CD14-positive monocyte (primary cell): ENCODE data around the gene EIF3B. TPM values are rescaled to one million over a fixed set of nuclear protein-coding genes. Genes with fewer than 3 reads are reported as not detected.
"Not testable (repeated sequence)": the region's sequence is repeated elsewhere in the genome, so short reads cannot be mapped to it uniquely, and the experiment has no call there.

Experiments
- DNase-seq, 3 donors: peaks; one replicate each; pipeline ENCODE4 v3.0.0-alpha.2; 2011 to 2022
- H2AFZ ChIP-seq: 2 replicates; pipeline ENCODE4 v1.6.0; 2012; ENCODE audit warnings: mild to moderate bottlenecking, low read depth, low read length, inconsistent platforms; ENCODE audit not compliant: insufficient read depth, poor library complexity, severe bottlenecking
- H3K27ac ChIP-seq, 2 donors: 1 replicate in 1 of 2; 2 replicates in 1 of 2; pipeline ENCODE4 v1.5.1; 2012 to 2013; ENCODE audit warnings: low read length in 2 of 2, control low read depth in 1 of 2, inconsistent platforms in 1 of 2, low read depth in 1 of 2, mild to moderate bottlenecking in 1 of 2
- H3K27me3 ChIP-seq, 2 donors: one replicate each; pipeline versions ENCODE4 v1.6.0 to v1.6.1; 2011 to 2013; ENCODE audit warnings: low read length in 2 of 2; ENCODE audit not compliant: control insufficient read depth in 2 of 2, insufficient read depth in 2 of 2
- H3K36me3 ChIP-seq, 2 donors: replicated peaks in 1 of 2; 1 replicate in 1 of 2; 2 replicates in 1 of 2; pipeline versions ENCODE4 v1.5.1 to v1.6.1; 2012 to 2013; ENCODE audit warnings: low read length in 2 of 2, control low read depth in 1 of 2, inconsistent platforms in 1 of 2, mild to moderate bottlenecking in 1 of 2; ENCODE audit not compliant: insufficient read depth in 2 of 2, control insufficient read depth in 1 of 2
- H3K4me1 ChIP-seq, 2 donors: 1 replicate in 1 of 2; 2 replicates in 1 of 2; pipeline versions ENCODE4 v1.5.1 to v1.6.1; 2012 to 2013; ENCODE audit warnings: low read length in 2 of 2, control low read depth in 1 of 2, inconsistent platforms in 1 of 2, mild to moderate bottlenecking in 1 of 2, moderate library complexity in 1 of 2; ENCODE audit not compliant: insufficient read depth in 2 of 2, control insufficient read depth in 1 of 2
- H3K4me2 ChIP-seq: replicated peaks from 2 replicates; pipeline ENCODE3; 2012; ENCODE audit warnings: low read length, moderate library complexity, mild to moderate bottlenecking; ENCODE audit not compliant: poor library complexity, severe bottlenecking; ENCODE audit errors: extremely low read depth
- H3K4me3 ChIP-seq, 3 experiments: fragments of 200-600 bp in 1 of 3; sonication (generic) in 1 of 3; replicated peaks in 1 of 3; 1 replicate in 2 of 3; 2 replicates in 1 of 3; pipeline ENCODE4 v1.5.1; 2011 to 2013; ENCODE audit warnings: low read length in 3 of 3, mild to moderate bottlenecking in 3 of 3, control low read depth in 2 of 3, low read depth in 2 of 3, inconsistent platforms in 1 of 3, moderate library complexity in 1 of 3
- H3K79me2 ChIP-seq: 2 replicates; pipeline ENCODE4 v1.6.0; 2012; ENCODE audit warnings: mild to moderate bottlenecking, control low read depth, inconsistent platforms, low read length, moderate library complexity; ENCODE audit not compliant: insufficient read depth
- H3K9ac ChIP-seq: 2 replicates; pipeline ENCODE4 v1.6.0; 2017; ENCODE audit warnings: low read length, mild to moderate bottlenecking; ENCODE audit not compliant: insufficient read depth, poor library complexity, severe bottlenecking
- H3K9me3 ChIP-seq, 2 donors: replicated peaks in 1 of 2; 1 replicate in 1 of 2; 2 replicates in 1 of 2; pipeline versions ENCODE4 v1.5.1 to v1.6.1; 2012 to 2013; ENCODE audit warnings: low read length in 2 of 2, control low read depth in 1 of 2; ENCODE audit not compliant: control insufficient read depth in 1 of 2, insufficient read depth in 1 of 2
- H4K20me1 ChIP-seq: 2 replicates; pipeline ENCODE4 v1.6.0; 2012; ENCODE audit warnings: mild to moderate bottlenecking, low read length, control low read depth, moderate library complexity; ENCODE audit not compliant: insufficient read depth
- H3K27ac Mint-ChIP-seq, 7 donors: one replicate each; pipeline ENCODE4 v1.8.0; 2020; ENCODE audit warnings: mild to moderate bottlenecking in 7 of 7, mixed read lengths in 7 of 7, moderate library complexity in 6 of 7, inconsistent platforms in 2 of 7
- H3K27me3 Mint-ChIP-seq, 3 donors: one replicate each; pipeline ENCODE4 v1.8.0; 2021 to 2022; ENCODE audit warnings: low read depth in 3 of 3, mild to moderate bottlenecking in 3 of 3, mixed read lengths in 3 of 3, moderate library complexity in 3 of 3, inconsistent platforms in 1 of 3
- H3K36me3 Mint-ChIP-seq, 2 donors: one replicate each; pipeline ENCODE4 v1.8.0; 2020; ENCODE audit warnings: mixed read lengths in 2 of 2, inconsistent platforms in 1 of 2, mild to moderate bottlenecking in 1 of 2
- H3K4me1 Mint-ChIP-seq: one replicate; pipeline ENCODE4 v1.8.0; 2020; ENCODE audit warnings: mild to moderate bottlenecking, mixed read lengths
- H3K4me3 Mint-ChIP-seq, 2 donors: one replicate each; pipeline ENCODE4 v1.8.0; 2020; ENCODE audit warnings: mild to moderate bottlenecking in 2 of 2, mixed read lengths in 2 of 2, moderate library complexity in 1 of 2
- H3K9me3 Mint-ChIP-seq, 7 donors: one replicate each; pipeline ENCODE4 v1.8.0; 2020 to 2022; ENCODE audit warnings: mixed read lengths in 7 of 7, mild to moderate bottlenecking in 6 of 7, moderate library complexity in 6 of 7, inconsistent platforms in 2 of 7
- WGBS: methylation state at CpG from one replicate; pipeline ENCODE4 v1.1.5; 2013; ENCODE audit warnings: missing lambda C conversion rate; ENCODE audit not compliant: insufficient coverage; 5-methylcytosine and 5-hydroxymethylcytosine counted together
- intact Hi-C, 2 donors: fragments of 100-400 bp; cut with micrococcal nuclease; formaldehyde crosslinking; loops; one replicate each; pipeline versions ENCODE4 v1.15.0 to v1.15.1; 2023
- polyA minus RNA-seq: library from RNA; depleted of rRNA, polyadenylated mRNA; stranded (reverse); fragments of >200 nt; gene quantifications from 2 replicates; pipeline ENCODE4 v1.2.3, GENCODE V29; 2012
- polyA plus RNA-seq, 3 donors: library from polyadenylated mRNA; depleted of rRNA in 1 of 3; unstranded in 2 of 3; stranded (reverse) in 1 of 3; fragments of 300-500 nt in 2 of 3; fragments of >200 nt in 1 of 3; fragmentation: Illumina TruSeq in 2 of 3; gene quantifications; 1 replicate in 2 of 3; 2 replicates in 1 of 3; pipeline ENCODE4 v1.2.3, GENCODE V29; 2012 to 2021
- total RNA-seq, 12 experiments: library from RNA in 1 of 12; stranded (reverse) in 1 of 12; fragments of 120-200 nt in 1 of 12; gene quantifications; one replicate each; pipeline ENCODE4 v1.2.4 and lab custom pipeline; 2013 to 2026; ENCODE audit warnings: mixed read lengths in 6 of 12, inconsistent platforms in 1 of 12
- TF ChIP-seq, protein P1 (sequence below): fragments of 200-600 bp; IDR thresholded peaks from one replicate; pipeline ENCODE4 v1.8.0; 2022; ENCODE audit warnings: antibody characterized with exemption, mild to moderate bottlenecking

EIF3B gene
- 97.1 TPM for total RNA-seq (2013)
- polyA plus RNA-seq, result 10 to 100 TPM; 46.0 to 89.1 (median 69.2) TPM
- polyA minus RNA-seq, result 65.5 and 89.3 TPM in 2 replicates
- 62.5 to 131 (median 91.8) reads per million in 11 experiments for total RNA-seq (lab: John Stamatoyannopoulos, UW)

DNA sequence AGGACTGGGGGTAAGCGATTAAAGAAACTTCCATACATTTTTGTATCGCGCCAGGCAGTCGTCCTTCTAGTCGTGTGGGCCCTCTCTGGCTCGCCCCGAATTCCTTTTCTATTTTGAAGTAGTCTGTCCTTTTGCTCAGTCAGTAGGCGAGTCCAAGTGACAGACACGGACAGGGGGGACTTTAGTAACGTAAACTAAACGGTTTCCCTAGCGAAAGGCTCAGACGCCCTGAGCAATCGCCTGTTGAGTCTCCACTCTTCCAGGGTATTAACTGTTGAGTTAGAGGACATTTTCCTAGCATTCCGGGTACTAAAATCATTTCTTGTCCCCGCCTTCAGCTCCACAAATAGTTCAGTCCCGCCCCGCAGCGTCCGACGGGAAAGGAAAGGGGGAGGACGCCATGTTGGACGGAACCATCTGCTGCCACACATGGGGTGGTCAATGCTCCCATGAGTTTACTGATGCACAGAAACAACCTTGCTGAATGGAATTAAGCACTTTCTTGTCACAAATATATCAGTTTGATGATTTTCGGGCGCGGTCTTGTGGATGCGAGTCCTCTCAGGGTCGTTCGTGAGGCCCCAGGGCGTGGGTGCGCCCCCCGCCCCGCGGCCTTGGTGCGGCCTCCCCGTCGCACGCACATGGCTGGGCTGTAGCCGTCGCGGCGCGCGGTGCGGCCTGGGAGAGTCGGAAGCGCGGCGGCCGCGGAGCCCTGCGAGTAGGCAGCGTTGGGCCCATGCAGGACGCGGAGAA lies at the start of gene EIF3B:
Gene EIF3B (plus strand): TSS at position 642 of the 753 bp plus-strand sequence. CDS start 95 bp downstream, at position 737.
- Histone ChIP-seq H2AFZ (peak within 1 kb of the TSS; percentile 89), H3K4me3 (peak within 1 kb of the TSS; percentile 72 to 88 (median 85)), H4K20me1 (peaks cover 43% of the 10 kb centered on the region), H3K36me3 (peaks cover 6 to 20% of the 10 kb centered on the region in 2 donors), H3K79me2 (peaks cover 45% of the 10 kb centered on the region), H3K4me2 (peak within 1 kb of the TSS; percentile 90), H3K27me3 (no peaks in the 10 kb centered on the region), H3K4me1 (peaks cover 24 to 31% of the 10 kb centered on the region in 2 donors), H3K9me3 (no peaks in the 10 kb centered on the region), H3K9ac (peak within 1 kb of the TSS; percentile 97), H3K27ac (peak within 1 kb of the TSS; percentile 88 to 100)
- peak; percentile 88 to 95 (median 94) for DNase-seq
- intact Hi-C loops, result loop anchor here in 1 of 2 donors (2.0 to 10.0 kb wide), 3 partner anchors 40 to 780 kb away; partner anchors contain the start of genes PSMG3 and SNX8
- peaks cover 5 to 14% of the 10 kb centered on the region in 2 donors for H3K36me3 Mint-ChIP-seq
- peak within 1 kb of the TSS; percentile 86 to 90 for H3K4me3 Mint-ChIP-seq
- H3K9me3 Mint-ChIP-seq, result peaks cover 0 to 4% (median 0%) of the 10 kb centered on the region in 7 donors
- H3K27me3 Mint-ChIP-seq, result peaks cover 0 to 2% (median 1%) of the 10 kb centered on the region in 3 donors
- under 1% methylated on average over 45 of the region's 55 CpGs for WGBS
- peak within 1 kb of the TSS; percentile 96 to 100 (median 99) for H3K27ac Mint-ChIP-seq
- H3K4me1 Mint-ChIP-seq, result peaks cover 30% of the 10 kb centered on the region
- TF ChIP-seq, protein P1, sequence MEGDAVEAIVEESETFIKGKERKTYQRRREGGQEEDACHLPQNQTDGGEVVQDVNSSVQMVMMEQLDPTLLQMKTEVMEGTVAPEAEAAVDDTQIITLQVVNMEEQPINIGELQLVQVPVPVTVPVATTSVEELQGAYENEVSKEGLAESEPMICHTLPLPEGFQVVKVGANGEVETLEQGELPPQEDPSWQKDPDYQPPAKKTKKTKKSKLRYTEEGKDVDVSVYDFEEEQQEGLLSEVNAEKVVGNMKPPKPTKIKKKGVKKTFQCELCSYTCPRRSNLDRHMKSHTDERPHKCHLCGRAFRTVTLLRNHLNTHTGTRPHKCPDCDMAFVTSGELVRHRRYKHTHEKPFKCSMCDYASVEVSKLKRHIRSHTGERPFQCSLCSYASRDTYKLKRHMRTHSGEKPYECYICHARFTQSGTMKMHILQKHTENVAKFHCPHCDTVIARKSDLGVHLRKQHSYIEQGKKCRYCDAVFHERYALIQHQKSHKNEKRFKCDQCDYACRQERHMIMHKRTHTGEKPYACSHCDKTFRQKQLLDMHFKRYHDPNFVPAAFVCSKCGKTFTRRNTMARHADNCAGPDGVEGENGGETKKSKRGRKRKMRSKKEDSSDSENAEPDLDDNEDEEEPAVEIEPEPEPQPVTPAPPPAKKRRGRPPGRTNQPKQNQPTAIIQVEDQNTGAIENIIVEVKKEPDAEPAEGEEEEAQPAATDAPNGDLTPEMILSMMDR, result no peak

DNA sequence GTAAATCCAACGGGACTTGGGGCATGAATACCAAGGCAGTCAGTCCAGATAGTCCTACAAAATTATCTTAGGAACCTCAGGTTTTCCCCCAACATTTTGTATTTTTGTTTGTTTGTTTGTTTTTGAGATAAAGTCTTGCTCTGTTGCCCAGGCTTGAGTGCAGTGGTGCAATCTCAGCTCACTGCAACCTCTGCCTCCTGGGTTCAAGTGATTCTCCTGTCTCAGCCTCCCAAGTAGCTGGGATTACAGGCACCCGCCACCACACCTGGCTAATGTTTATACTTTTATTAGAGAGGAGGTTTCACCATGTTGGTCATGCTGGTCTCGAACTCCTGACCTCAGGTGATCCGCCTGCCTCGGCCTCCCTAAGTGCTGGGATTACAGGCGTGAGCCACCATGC lies 49.4 kb upstream of the EIF3B start:
- H3K4me2 ChIP-seq, DNase-seq, H3K36me3 ChIP-seq, H3K9me3 Mint-ChIP-seq, H3K27ac ChIP-seq, H3K4me3 ChIP-seq, H3K27me3 Mint-ChIP-seq, H4K20me1 ChIP-seq, H2AFZ ChIP-seq, H3K9me3 ChIP-seq, intact Hi-C loops, H3K27ac Mint-ChIP-seq, H3K27me3 ChIP-seq, H3K4me3 Mint-ChIP-seq, H3K9ac ChIP-seq: not testable (repeated sequence)
- H3K4me1 ChIP-seq, result peaks cover 13 to 22% of the 10 kb centered on the region in 2 donors
- WGBS, result 60% methylated on average over 1 of the region's 6 CpGs
- Mint-ChIP-seq H3K4me1 (peaks cover 28% of the 10 kb centered on the region), H3K36me3 (peaks cover 5 to 24% of the 10 kb centered on the region in 2 donors)
- peaks cover 42% of the 10 kb centered on the region for H3K79me2 ChIP-seq
